SU-DHL-6 (cell line): Measurements from ENCODE around the gene AFG1L.

Experiments used
- CTCF ChIP-seq: fragments of 200-600 bp; sonication (generic); IDR thresholded peaks from one replicate; pipeline ENCODE4 v1.5.1; 2017; ENCODE audit warnings: antibody characterized with exemption, mild to moderate bottlenecking, low read length, moderate library complexity; ENCODE audit not compliant: insufficient read depth, poor library complexity, severe bottlenecking
- EZH2phosphoT487 ChIP-seq: fragments of 200-600 bp; sonication (generic), shearing (Covaris generic); conservative IDR thresholded peaks from 2 replicates; pipeline ENCODE4 v1.6.1; 2018; ENCODE audit warnings: mild to moderate bottlenecking, antibody characterized with exemption, low read length, moderate library complexity, mixed read lengths

GRCh38 chr6:108293527-108294296 is 1.1 kb upstream of the AFG1L start:
- no peak for TF ChIP-seq CTCF
- TF ChIP-seq EZH2phosphoT487 = no peak
